HepG2 (cell line): ENCODE data around the gene CELF6. TPM values are rescaled to one million over a fixed set of nuclear protein-coding genes. Genes with fewer than 3 reads are reported as not detected.

ENCODE experiments used
- ATAC-seq: fragments of 200-7000 bp; cut with Tn5 transposase; 3 replicates; pipeline ENCODE4 v1.9.1; 2020; ENCODE audit warnings: mild to moderate bottlenecking, moderate library complexity
- BruUV-seq: library from RNA; stranded (reverse); fragments of 400-500 nt; replicated peaks from 2 replicates; lab custom pipeline; 2021; lab: Mats Ljungman, UMichigan
- CTCF ChIA-PET: fragments of 300-600 bp; formaldehyde crosslinking; extraction: SDS; loops from one replicate; lab custom pipeline; 2021; ENCODE audit warnings: low total read pairs, inconsistent platforms, low intra/inter-chr PET ratio; lab: Yijun Ruan, JAX
- POLR2A ChIA-PET: fragments of 350-600 bp; sonication (Branson Sonifier 250); formaldehyde crosslinking; loops from one replicate; lab custom pipeline; 2020; ENCODE audit warnings: antibody characterized with exemption, inconsistent platforms; lab: Yijun Ruan, JAX
- DNase-seq: peaks from one replicate; pipeline ENCODE4 v3.0.0-alpha.2; 2015; ENCODE audit warnings: low spot score
- FAIRE-seq: peaks from 3 replicates; lab custom pipeline; 2011; peaks lifted over from hg19 to GRCh38; lab: Jason Lieb, UNC
- H2AFZ ChIP-seq: one replicate; pipeline ENCODE4 v1.6.1; 2011; ENCODE audit warnings: low read length, inconsistent platforms
- H3K27ac ChIP-seq: fragments of 300-600 bp; 3 replicates; pipeline ENCODE4 v1.8.0; 2011; ENCODE audit warnings: mixed run types, mild to moderate bottlenecking, mixed read lengths, low read length, inconsistent platforms; ENCODE audit not compliant: insufficient read depth; ENCODE audit errors: extremely low read length
- H3K27me3 ChIP-seq, 2 experiments: fragments of 200-600 bp in 1 of 2; 2 replicates in 1 of 2; 3 replicates in 1 of 2; pipeline versions ENCODE4 v1.6.0 to v1.8.0; 2011; ENCODE audit warnings: low read length in 2 of 2, mild to moderate bottlenecking in 2 of 2, moderate library complexity in 2 of 2, inconsistent platforms in 1 of 2; ENCODE audit not compliant: insufficient read depth in 2 of 2, control insufficient read depth in 1 of 2
- H3K36me3 ChIP-seq, 2 experiments: fragments of 200-600 bp in 1 of 2; replicated peaks in 1 of 2; 2 replicates in 1 of 2; 3 replicates in 1 of 2; pipeline versions ENCODE4 v1.5.1 to v1.8.0; 2011; ENCODE audit warnings: low read length in 2 of 2, inconsistent platforms in 1 of 2; ENCODE audit not compliant: insufficient read depth in 2 of 2, control insufficient read depth in 1 of 2
- H3K4me1 ChIP-seq: 2 replicates; pipeline ENCODE4 v1.5.1; 2012; ENCODE audit warnings: low read length, inconsistent platforms; ENCODE audit not compliant: insufficient read depth
- H3K4me2 ChIP-seq: 2 replicates; pipeline ENCODE4 v1.6.0; 2011; ENCODE audit warnings: low read depth, low read length, inconsistent platforms
- H3K4me3 ChIP-seq, 3 experiments: fragments of 200-600 bp in 1 of 3; sonication (generic), shearing (Covaris generic) in 1 of 3; replicated peaks in 1 of 3; 2 replicates each; pipeline ENCODE4 v1.5.1; 2011 to 2016; ENCODE audit warnings: low read length in 3 of 3, inconsistent platforms in 2 of 3, low read depth in 2 of 3, mild to moderate bottlenecking in 2 of 3, control low read depth in 1 of 3, mixed read lengths in 1 of 3; ENCODE audit not compliant: insufficient read depth in 1 of 3
- H3K79me2 ChIP-seq: one replicate; pipeline ENCODE4 v1.6.1; 2011; ENCODE audit warnings: low read length, inconsistent platforms; ENCODE audit not compliant: insufficient read depth
- H3K9ac ChIP-seq: 2 replicates; pipeline ENCODE4 v1.6.0; 2011; ENCODE audit warnings: mild to moderate bottlenecking, low read depth, low read length, inconsistent platforms; ENCODE audit not compliant: insufficient read depth
- H3K9me3 ChIP-seq: 2 replicates; pipeline ENCODE4 v1.5.1; 2012; ENCODE audit warnings: mild to moderate bottlenecking, low read length
- H4K20me1 ChIP-seq: 2 replicates; pipeline ENCODE4 v1.6.0; 2011; ENCODE audit warnings: inconsistent platforms, mild to moderate bottlenecking, low read length, moderate library complexity; ENCODE audit not compliant: insufficient read depth
- PATZ1 ChIP-seq: sonication (generic); formaldehyde crosslinking; IDR thresholded peaks from 2 replicates; pipeline ENCODE4 v1.4.0; 2020; ENCODE audit warnings: missing genetic modification reagents
- RBFOX2 ChIP-seq: fragments of 200-400 bp; formaldehyde crosslinking; IDR thresholded peaks from 2 replicates; pipeline ENCODE4 v1.6.1; 2017; ENCODE audit warnings: low read depth, mild to moderate bottlenecking, low read length
- RBM39 ChIP-seq: fragments of 200-400 bp; formaldehyde crosslinking; IDR thresholded peaks from one replicate; pipeline ENCODE4 v1.6.1; 2018; ENCODE audit warnings: antibody characterized with exemption, mild to moderate bottlenecking, low read depth, low read length; ENCODE audit not compliant: poor library complexity, severe bottlenecking
- ZNF275 ChIP-seq: sonication (generic); formaldehyde crosslinking; IDR thresholded peaks from 2 replicates; pipeline ENCODE4 v1.8.0; 2022; ENCODE audit warnings: missing genetic modification reagents, mild to moderate bottlenecking, inconsistent platforms, borderline replicate concordance
- ZNF569 ChIP-seq: sonication (generic); formaldehyde crosslinking; IDR thresholded peaks from 2 replicates; pipeline ENCODE4 v1.5.0; 2020; ENCODE audit warnings: mild to moderate bottlenecking, missing genetic modification reagents, moderate library complexity, borderline replicate concordance
- ZNF737 ChIP-seq: sonication (generic); formaldehyde crosslinking; IDR thresholded peaks from 2 replicates; pipeline ENCODE4 v1.5.0; 2020; ENCODE audit warnings: missing genetic modification reagents, mild to moderate bottlenecking, borderline replicate concordance
- WGBS: methylation state at CpG from one replicate; pipeline ENCODE4 v1.1.6; 2017; ENCODE audit warnings: low lambda C conversion rate; 5-methylcytosine and 5-hydroxymethylcytosine counted together
- in situ Hi-C: cut with HindIII; loops from 2 replicates; pipeline ENCODE4 v1.10.0; 2017; ENCODE audit warnings: low pct_unique_long_range_greater_than_20kb; ENCODE audit not compliant: extremely low pct_ligation_motif_present
- intact Hi-C: fragments of 100-400 bp; cut with micrococcal nuclease; formaldehyde crosslinking; loops from one replicate; pipeline ENCODE4 v1.10.0; 2022; ENCODE audit not compliant: unreplicated experiment
- polyA plus RNA-seq, 8 experiments: library from polyadenylated mRNA; depleted of rRNA in 3 of 8; stranded (reverse) in 7 of 8; unstranded in 1 of 8; fragments of >200 nt; fragmentation: Illumina TruSeq in 4 of 8; extraction: Trizol in 4 of 8; gene quantifications; 2 replicates each; pipeline versions ENCODE4 v1.2.1 to v1.2.3, GENCODE V29; 2011 to 2016; ENCODE audit warnings: low read depth in 4 of 8, missing spikeins in 1 of 8, mixed read lengths in 1 of 8; ENCODE audit not compliant: insufficient read depth in 1 of 8
- total RNA-seq, 5 experiments: library from RNA; depleted of rRNA; stranded (reverse); fragments of >200 nt; fragmentation: Illumina TruSeq; extraction: Trizol; gene quantifications; 2 replicates each; pipeline ENCODE4 v1.2.3, GENCODE V29; 2016; ENCODE audit warnings: low read depth in 1 of 5
- TF ChIP-seq, protein P1 (sequence below): fragments of 450-650 bp; IDR thresholded peaks from 2 replicates; pipeline ENCODE4 v1.6.1; 2016

Gene CELF6
- total and polyA plus RNA-seq, 2 of the 13 experiments (the other 11 are each of a cell fraction or from before 2014, with no cell fraction given) = 0.49 to 0.94 TPM

- ATAC-seq (no peak), FAIRE-seq (no peak), DNase-seq (no peak)
- POLR2A ChIA-PET = interaction anchor here (1.8 to 2.0 kb wide), 2 partner anchors 9 to 26 kb away, joined by 6 to 9 read pairs; no protein-coding TSS in a partner anchor
- H3K27ac ChIP-seq = peak overlapping the region; percentile 36
- no TSS peak for BruUV-seq
- H3K4me3 ChIP-seq = peak overlapping the region in 2 of 3 experiments; percentile 16 to 43; a peak in 1 of 6 replicates
- H4K20me1 ChIP-seq = no peaks in the 10 kb centered on the region
- no peaks in the 10 kb centered on the region for H3K36me3 ChIP-seq
- H3K9me3 ChIP-seq = no peaks in the 10 kb centered on the region
- no peaks in the 10 kb centered on the region for H3K27me3 ChIP-seq
- in situ Hi-C loops (no loop called here), intact Hi-C loops (no loop called here)
- no peak overlapping the region for H2AFZ ChIP-seq
- no peak overlapping the region; the same call in 1 of the 2 replicates for H3K9ac ChIP-seq
- H3K79me2 ChIP-seq = peaks cover 4% of the 10 kb centered on the region
- CTCF ChIA-PET = no interaction called here
- H3K4me1 ChIP-seq = peaks cover 57% of the 10 kb centered on the region
- peak overlapping the region; percentile 72 for H3K4me2 ChIP-seq
- no peak for TF ChIP-seq RBM39
- TF ChIP-seq PATZ1 (CRISPR knock-in tag) = peak; percentile 64
- TF ChIP-seq RBFOX2 = 0 out of 2 replicates have a peak, but pooled peaks have one; percentile 0
- WGBS = 33% methylated on average over 2 of the region's 2 CpGs
Measured at GRCh38 chr15:72236381-72237003, 83.5 kb downstream of the CELF6 start.

GRCh38 chr15:72235298-72235697 lies 84.7 kb downstream of the CELF6 start:
- H2AFZ ChIP-seq = no peak overlapping the region
- 76% methylated on average over 4 of the region's 4 CpGs for WGBS
- H4K20me1 ChIP-seq = no peaks in the 10 kb centered on the region
- H3K9me3 ChIP-seq = no peaks in the 10 kb centered on the region
- H3K4me1 ChIP-seq = peaks cover 57% of the 10 kb centered on the region
- no peak overlapping the region for H3K27ac ChIP-seq
- H3K36me3 ChIP-seq = no peaks in the 10 kb centered on the region
- H3K4me2 ChIP-seq = no peak overlapping the region
- H3K4me3 ChIP-seq = no peak overlapping the region
- in situ Hi-C loops (no loop called here), intact Hi-C loops (no loop called here)
- no peaks in the 10 kb centered on the region; a peak in 1 of 5 replicates for H3K27me3 ChIP-seq
- ChIA-PET POLR2A (no interaction called here), CTCF (no interaction called here)
- no peak overlapping the region for H3K9ac ChIP-seq
- TF ChIP-seq, protein P1, sequence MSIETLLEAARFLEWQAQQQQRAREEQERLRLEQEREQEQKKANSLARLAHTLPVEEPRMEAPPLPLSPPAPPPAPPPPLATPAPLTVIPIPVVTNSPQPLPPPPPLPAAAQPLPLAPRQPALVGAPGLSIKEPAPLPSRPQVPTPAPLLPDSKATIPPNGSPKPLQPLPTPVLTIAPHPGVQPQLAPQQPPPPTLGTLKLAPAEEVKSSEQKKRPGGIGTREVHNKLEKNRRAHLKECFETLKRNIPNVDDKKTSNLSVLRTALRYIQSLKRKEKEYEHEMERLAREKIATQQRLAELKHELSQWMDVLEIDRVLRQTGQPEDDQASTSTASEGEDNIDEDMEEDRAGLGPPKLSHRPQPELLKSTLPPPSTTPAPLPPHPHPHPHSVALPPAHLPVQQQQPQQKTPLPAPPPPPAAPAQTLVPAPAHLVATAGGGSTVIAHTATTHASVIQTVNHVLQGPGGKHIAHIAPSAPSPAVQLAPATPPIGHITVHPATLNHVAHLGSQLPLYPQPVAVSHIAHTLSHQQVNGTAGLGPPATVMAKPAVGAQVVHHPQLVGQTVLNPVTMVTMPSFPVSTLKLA = no peak
- TF ChIP-seq ZNF737 (CRISPR knock-in tag) = no peak
- TF ChIP-seq ZNF569 = no peak
- no peak for TF ChIP-seq ZNF275 (CRISPR knock-in tag)
- DNase-seq (no peak), FAIRE-seq (no peak), ATAC-seq (no peak)
- BruUV-seq = no TSS peak
- H3K79me2 ChIP-seq = peaks cover 12% of the 10 kb centered on the region
